Mesothelial cell of epicardium (in vitro differentiated cells): ENCODE results near the gene POLA1. TPM values are rescaled to one million over a fixed set of nuclear protein-coding genes. Genes with fewer than 3 reads are reported as not detected.
"Not testable (repeated sequence)": the region's sequence is repeated elsewhere in the genome, so short reads cannot be mapped to it uniquely, and the experiment has no call there.

ENCODE experiments used
- DNase-seq, 2 experiments: peaks; one replicate each; pipeline ENCODE4 v3.0.0; 2021; ENCODE audit warnings: low spot score in 2 of 2; ENCODE audit not compliant: unreplicated experiment in 2 of 2
- H3K27ac Mint-ChIP-seq: 2 replicates; pipeline ENCODE4 v1.8.0; 2021; ENCODE audit warnings: mixed read lengths
- H3K27me3 Mint-ChIP-seq: 2 replicates; pipeline ENCODE4 v1.8.0; 2021; ENCODE audit warnings: low read depth, mixed read lengths
- H3K36me3 Mint-ChIP-seq: 2 replicates; pipeline ENCODE4 v1.8.0; 2021; ENCODE audit warnings: mixed read lengths
- H3K4me1 Mint-ChIP-seq: 2 replicates; pipeline ENCODE4 v1.8.0; 2021; ENCODE audit warnings: mixed read lengths
- H3K4me3 Mint-ChIP-seq: 2 replicates; pipeline ENCODE4 v1.8.0; 2021; ENCODE audit warnings: mild to moderate bottlenecking, moderate library complexity, mixed read lengths
- H3K9me3 Mint-ChIP-seq: 2 replicates; pipeline ENCODE4 v1.8.0; 2021; ENCODE audit warnings: mixed read lengths
- CTCF ChIP-seq: fragments of 200-600 bp; sonication (generic); IDR thresholded peaks from one replicate; pipeline ENCODE4 v1.5.0; 2021; ENCODE audit warnings: antibody characterized with exemption; ENCODE audit not compliant: unreplicated experiment
- total RNA-seq: library from RNA; stranded (reverse); gene quantifications from 3 replicates; pipeline ENCODE4 v1.2.1, GENCODE V29; 2021

The POLA1 gene
- total RNA-seq, 1 donor from 2014 or later, result 30.4 TPM

GRCh38 chrX:24799565-24799964 lies 105.8 kb downstream of the POLA1 start:
- Mint-ChIP-seq H3K27me3 (no peaks in the 10 kb centered on the region), H3K36me3 (peaks cover 6% of the 10 kb centered on the region), H3K4me1 (no peaks in the 10 kb centered on the region), H3K9me3 (no peaks in the 10 kb centered on the region), H3K4me3 (no peak overlapping the region), H3K27ac (no peak overlapping the region)
- no peak for TF ChIP-seq CTCF
- DNase-seq, result no peak

- no peak overlapping the region for H3K4me3 Mint-ChIP-seq
- DNase-seq, result no peak
- no peaks in the 10 kb centered on the region for H3K4me1 Mint-ChIP-seq
- H3K27ac Mint-ChIP-seq, result no peak overlapping the region
- H3K27me3 Mint-ChIP-seq, result no peaks in the 10 kb centered on the region
- no peak for TF ChIP-seq CTCF
- H3K36me3 Mint-ChIP-seq, result peaks cover 7% of the 10 kb centered on the region
- H3K9me3 Mint-ChIP-seq, result no peaks in the 10 kb centered on the region
These were observed 111.5 kb downstream of the POLA1 start for GRCh38 chrX:24805201-24805600.

- peaks cover 27% of the 10 kb centered on the region for H3K36me3 Mint-ChIP-seq
- H3K4me3 Mint-ChIP-seq, H3K9me3 Mint-ChIP-seq, H3K27me3 Mint-ChIP-seq, DNase-seq, H3K27ac Mint-ChIP-seq, H3K4me1 Mint-ChIP-seq: not testable (repeated sequence)
These were observed 126.1 kb downstream of the POLA1 start for GRCh38 chrX:24819807-24820206.

- Mint-ChIP-seq H3K4me3 (no peak overlapping the region), H3K9me3 (no peaks in the 10 kb centered on the region), H3K36me3 (peaks cover 41% of the 10 kb centered on the region), H3K27ac (no peak overlapping the region), H3K27me3 (no peaks in the 10 kb centered on the region), H3K4me1 (no peaks in the 10 kb centered on the region)
- no peak for DNase-seq
- TF ChIP-seq CTCF, result no peak
These were observed 134.4 kb downstream of the POLA1 start for GRCh38 chrX:24828147-24828546.

GRCh38 chrX:24828600-24828999 lies 134.9 kb downstream of the POLA1 start:
- Mint-ChIP-seq H3K27ac (no peak overlapping the region), H3K36me3 (peaks cover 44% of the 10 kb centered on the region), H3K4me1 (no peaks in the 10 kb centered on the region), H3K9me3 (no peaks in the 10 kb centered on the region), H3K27me3 (no peaks in the 10 kb centered on the region), H3K4me3 (no peak overlapping the region)
- no peak for DNase-seq
- no peak for TF ChIP-seq CTCF

GRCh38 chrX:24833695-24834094 lies 140.0 kb downstream of the POLA1 start:
- Mint-ChIP-seq H3K36me3 (peaks cover 22% of the 10 kb centered on the region), H3K4me1 (peaks cover 5% of the 10 kb centered on the region)

More at GRCh38 chrX:24833695-24834094, 140.0 kb downstream of the POLA1 start:
- Mint-ChIP-seq H3K27ac (no peak overlapping the region), H3K9me3 (no peaks in the 10 kb centered on the region), H3K4me3 (no peak overlapping the region), H3K27me3 (no peaks in the 10 kb centered on the region)
- TF ChIP-seq CTCF, result no peak
- DNase-seq, result no peak
